ENCODE measurements around the gene C19orf44.
"Not testable (repeated sequence)": the region's sequence is repeated elsewhere in the genome, so short reads cannot be mapped to it uniquely, and the experiment has no call there.

The C19orf44 gene

GRCh38 chr19:16495982-16496612 is at the start of gene C19orf44, which contains the start of gene CALR3:
C19orf44 (plus strand) TSS chr19:16496394; CDS start chr19:16500793, 4,399 bp downstream.
CALR3 (minus strand) TSS chr19:16496167; CDS start chr19:16496129, 38 bp downstream.
- DNase-seq (ENCODE audit: low read depth in 2 of 2, low spot score in 1 of 2): peak; percentile 91 to 94

DNA sequence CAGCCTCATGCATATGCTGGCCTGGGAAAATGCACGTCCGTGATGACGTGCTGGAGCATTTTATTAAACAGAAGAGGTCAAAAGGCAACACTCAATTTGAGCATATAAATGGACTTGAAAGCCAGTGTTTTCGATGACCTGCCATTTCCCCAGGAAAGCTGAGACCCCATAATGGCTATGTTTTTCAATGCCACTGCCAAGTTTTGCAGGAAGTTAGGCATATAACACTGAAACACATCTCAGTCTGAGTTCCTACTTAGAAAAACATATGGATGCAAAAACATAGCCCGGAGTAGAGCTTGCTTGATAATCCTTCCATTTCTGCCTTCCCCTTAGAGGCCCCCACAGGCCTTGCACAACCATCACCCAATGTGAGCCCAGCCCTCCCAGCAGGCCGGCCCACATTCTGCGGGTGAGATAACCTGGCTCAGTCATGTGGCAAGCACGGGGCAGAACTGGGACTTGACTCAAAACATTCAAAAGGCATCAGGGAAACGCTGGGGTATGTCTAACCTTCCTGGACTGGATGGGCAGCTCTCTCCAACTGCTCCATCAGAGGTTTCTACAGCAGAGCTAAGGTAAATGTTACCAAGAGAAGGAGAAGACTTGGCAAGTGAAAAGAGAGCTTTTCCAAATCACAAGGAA is 49.3 kb upstream of the C19orf44 start:
- peak in 1 of 2 donors; percentile 25 for DNase-seq (ENCODE audit: low read depth in 2 of 2, low spot score in 1 of 2)

- DNase-seq (ENCODE audit: low read depth in 2 of 2, low spot score in 1 of 2): not testable (repeated sequence)
These were observed 47.3 kb upstream of the C19orf44 start for GRCh38 chr19:16448872-16449271.

GRCh38 chr19:16449330-16449961 is 46.7 kb upstream of the C19orf44 start:
- no peak for DNase-seq (ENCODE audit: low read depth in 2 of 2, low spot score in 1 of 2)

DNA sequence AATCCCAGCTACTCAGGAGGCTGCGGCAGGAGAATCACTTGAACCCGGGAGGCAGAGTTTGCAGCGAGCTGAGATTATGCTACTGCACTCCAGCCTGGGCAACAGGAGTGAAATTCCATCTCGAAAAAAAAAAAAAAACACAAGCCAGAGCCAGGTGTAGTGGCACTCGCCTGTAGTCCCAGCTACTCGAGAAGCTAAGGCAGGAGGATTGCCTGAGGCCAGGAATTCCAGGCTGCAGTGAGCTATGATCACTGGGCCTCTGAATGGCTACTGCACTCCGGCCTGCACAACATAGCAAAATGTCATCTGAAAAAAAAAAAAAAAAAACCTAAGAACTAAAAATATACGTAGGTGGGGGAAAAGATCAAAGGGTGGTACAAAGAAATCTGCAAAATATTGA is 43.9 kb upstream of the C19orf44 start:
- DNase-seq (ENCODE audit: low read depth in 2 of 2, low spot score in 1 of 2): no peak

GRCh38 chr19:16454351-16454918 is 41.8 kb upstream of the C19orf44 start:
- DNase-seq (ENCODE audit: low read depth in 2 of 2, low spot score in 1 of 2): no peak

GRCh38 chr19:16455489-16455888 is 40.7 kb upstream of the C19orf44 start:
- no peak for DNase-seq (ENCODE audit: low read depth in 2 of 2, low spot score in 1 of 2)

DNA sequence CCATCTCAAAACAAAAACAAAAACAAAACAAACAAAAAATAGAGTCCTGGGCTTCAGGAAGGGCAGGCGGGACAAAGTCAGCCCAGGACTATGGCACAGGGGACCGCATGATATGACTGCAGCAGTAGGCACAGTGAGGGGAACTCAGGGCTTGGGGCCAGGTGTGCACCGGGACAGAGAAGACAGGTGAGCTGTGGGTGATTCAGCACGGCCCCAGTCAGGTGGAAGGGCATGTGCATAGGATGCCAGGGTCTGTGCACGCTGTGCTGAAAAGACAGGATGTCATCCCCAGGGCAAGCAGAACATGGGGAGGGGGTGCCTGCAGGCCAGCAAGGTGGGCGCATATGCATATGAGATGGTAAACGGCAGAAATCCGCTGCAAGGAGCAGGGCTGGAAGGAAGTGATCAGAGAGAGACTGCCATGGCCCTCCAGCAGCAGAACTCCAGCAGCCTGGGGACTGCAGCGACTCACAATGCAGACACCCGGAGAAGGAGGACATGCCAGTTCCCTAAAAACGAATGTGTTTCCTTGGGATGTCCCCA is 39.5 kb upstream of the C19orf44 start:
- DNase-seq (ENCODE audit: low read depth in 2 of 2, low spot score in 1 of 2): no peak

GRCh38 chr19:16457195-16457953 is 38.8 kb upstream of the C19orf44 start:
- no peak for DNase-seq (ENCODE audit: low read depth in 2 of 2, low spot score in 1 of 2)

GRCh38 chr19:16457954-16458331 is 38.3 kb upstream of the C19orf44 start:
- no peak for DNase-seq (ENCODE audit: low read depth in 2 of 2, low spot score in 1 of 2)

DNA sequence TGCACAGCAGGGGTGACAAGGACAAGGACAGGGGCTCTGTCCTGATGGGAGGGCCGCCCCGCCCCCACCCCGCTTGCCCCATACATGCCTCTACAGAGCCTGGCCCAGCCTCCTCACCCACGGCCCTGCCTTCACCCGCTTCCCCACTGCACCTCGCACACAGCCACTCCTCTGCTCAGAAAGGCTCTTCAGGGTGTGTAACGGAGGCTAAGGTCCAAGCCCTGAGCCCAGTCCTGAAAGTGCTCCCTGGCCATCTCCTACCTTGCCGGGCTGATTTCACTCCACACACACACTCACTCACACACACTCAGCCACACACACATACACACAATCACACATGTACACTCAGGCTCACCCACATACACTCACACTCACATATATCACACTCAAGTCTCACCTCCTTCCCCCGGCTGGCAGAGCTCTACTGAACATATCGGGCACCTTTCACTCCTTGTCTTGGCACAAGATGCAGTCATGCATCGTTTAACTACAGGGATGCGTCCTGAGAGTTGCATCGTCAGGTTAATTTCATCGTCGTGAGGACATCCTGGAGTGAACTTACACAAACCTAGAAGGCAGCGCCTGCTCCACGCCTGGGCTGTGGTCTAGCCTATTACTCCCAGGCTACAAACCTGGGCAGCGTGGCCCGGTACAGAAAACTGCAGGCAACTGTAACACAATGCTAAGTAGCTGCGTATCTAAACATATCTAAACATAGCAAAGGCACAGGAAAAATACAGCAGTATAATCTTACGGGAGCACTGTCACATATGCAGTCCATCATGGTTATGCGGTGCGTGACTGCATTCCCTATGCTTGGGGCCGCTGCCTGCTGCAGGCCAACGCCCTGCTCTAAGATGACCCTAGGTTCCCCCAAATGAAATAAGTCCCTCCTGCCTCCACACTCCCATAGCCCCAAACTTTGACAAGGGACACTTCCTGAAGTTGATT is 37.5 kb upstream of the C19orf44 start:
- no peak for DNase-seq (ENCODE audit: low read depth in 2 of 2, low spot score in 1 of 2)

- no peak for DNase-seq (ENCODE audit: low read depth in 2 of 2, low spot score in 1 of 2)
These were observed 36.5 kb upstream of the C19orf44 start for GRCh38 chr19:16459680-16460079.

DNA sequence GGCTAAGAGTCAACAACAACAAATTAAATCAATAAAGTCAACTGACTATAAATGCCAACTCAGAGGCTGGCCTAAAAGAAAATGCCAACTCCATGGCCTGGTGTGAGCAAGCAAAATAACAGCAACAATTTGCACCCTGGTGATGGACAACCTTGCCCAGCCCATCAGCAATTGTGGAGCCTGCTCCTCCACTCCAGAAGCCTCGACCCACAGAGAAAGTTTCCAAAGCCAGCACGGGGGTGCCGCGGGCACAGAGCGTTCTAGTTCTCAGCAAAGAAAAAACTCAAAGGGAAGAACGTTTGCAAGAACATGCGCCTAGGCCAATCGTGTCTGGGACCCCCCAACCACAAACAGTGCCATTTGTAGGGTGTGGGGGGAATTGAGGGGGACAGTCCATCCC is 35.7 kb upstream of the C19orf44 start:
- no peak for DNase-seq (ENCODE audit: low read depth in 2 of 2, low spot score in 1 of 2)

GRCh38 chr19:16461630-16462051 is 34.6 kb upstream of the C19orf44 start:
- DNase-seq (ENCODE audit: low read depth in 2 of 2, low spot score in 1 of 2): no peak

- DNase-seq (ENCODE audit: low read depth in 2 of 2, low spot score in 1 of 2): no peak
These were observed 33.4 kb upstream of the C19orf44 start for GRCh38 chr19:16462757-16463250.

GRCh38 chr19:16463341-16463990 is 32.7 kb upstream of the C19orf44 start:
- DNase-seq (ENCODE audit: low read depth in 2 of 2, low spot score in 1 of 2): no peak

GRCh38 chr19:16463991-16464575 is 32.1 kb upstream of the C19orf44 start:
- DNase-seq (ENCODE audit: low read depth in 2 of 2, low spot score in 1 of 2): no peak

DNA sequence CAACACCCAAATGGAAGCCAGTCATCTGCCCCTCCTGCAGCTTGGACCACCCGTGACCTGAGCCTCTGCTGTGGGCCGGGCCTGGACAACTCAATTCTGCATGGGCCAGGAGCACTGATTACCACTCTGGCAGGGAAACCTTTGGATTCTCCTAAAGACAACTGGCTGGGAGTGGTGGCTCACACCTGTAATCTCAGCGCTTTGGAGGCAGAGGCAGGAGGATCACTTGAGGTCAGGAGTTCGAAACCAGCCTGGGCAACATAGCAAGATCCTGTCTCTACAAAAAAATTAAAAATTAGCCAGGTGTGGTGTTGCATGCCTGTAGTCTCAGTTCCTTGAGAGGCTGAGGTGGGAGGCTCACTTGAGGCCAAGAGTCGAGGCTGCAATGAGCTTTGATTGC is 31.0 kb upstream of the C19orf44 start:
- no peak for DNase-seq (ENCODE audit: low read depth in 2 of 2, low spot score in 1 of 2)
